ENCODE results near the gene DCUN1D4.
A peak's percentile ranks its signal among the peaks of the same experiment; 100 is the strongest.

DCUN1D4 gene

DNA sequence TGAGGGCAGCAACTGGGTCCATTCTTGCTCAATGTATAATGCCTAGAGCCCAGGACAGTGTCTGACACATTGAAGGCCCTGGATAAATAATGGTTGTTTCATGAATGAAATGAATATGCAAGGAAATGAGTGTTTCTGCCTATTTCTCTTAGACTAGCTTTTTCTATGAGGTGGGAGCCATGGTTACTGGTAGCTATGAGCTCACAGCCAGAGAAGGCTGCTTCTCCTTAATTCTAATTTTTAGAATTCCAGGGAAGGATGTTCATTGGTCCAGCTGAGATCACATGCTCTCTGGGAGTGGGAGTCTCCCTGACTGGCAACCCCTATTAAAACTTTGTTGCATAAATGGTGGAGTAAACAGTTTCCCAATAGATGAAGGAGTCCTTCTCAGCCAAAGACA lies 9.7 kb upstream of the DCUN1D4 start:
- Histone ChIP-seq H3K4me3 (ENCODE audit: low read depth, low read length) (no peak overlapping the region), H3K36me3 (replicated peaks) (no peaks in the 10 kb centered on the region), H3K27me3 (replicated peaks) (no peaks in the 10 kb centered on the region), H3K27ac (no peak overlapping the region)
- TF ChIP-seq, protein P1, sequence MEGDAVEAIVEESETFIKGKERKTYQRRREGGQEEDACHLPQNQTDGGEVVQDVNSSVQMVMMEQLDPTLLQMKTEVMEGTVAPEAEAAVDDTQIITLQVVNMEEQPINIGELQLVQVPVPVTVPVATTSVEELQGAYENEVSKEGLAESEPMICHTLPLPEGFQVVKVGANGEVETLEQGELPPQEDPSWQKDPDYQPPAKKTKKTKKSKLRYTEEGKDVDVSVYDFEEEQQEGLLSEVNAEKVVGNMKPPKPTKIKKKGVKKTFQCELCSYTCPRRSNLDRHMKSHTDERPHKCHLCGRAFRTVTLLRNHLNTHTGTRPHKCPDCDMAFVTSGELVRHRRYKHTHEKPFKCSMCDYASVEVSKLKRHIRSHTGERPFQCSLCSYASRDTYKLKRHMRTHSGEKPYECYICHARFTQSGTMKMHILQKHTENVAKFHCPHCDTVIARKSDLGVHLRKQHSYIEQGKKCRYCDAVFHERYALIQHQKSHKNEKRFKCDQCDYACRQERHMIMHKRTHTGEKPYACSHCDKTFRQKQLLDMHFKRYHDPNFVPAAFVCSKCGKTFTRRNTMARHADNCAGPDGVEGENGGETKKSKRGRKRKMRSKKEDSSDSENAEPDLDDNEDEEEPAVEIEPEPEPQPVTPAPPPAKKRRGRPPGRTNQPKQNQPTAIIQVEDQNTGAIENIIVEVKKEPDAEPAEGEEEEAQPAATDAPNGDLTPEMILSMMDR (IDR thresholded peaks at IDR 0.05; ENCODE audit: low read depth, low read length, missing control alignments), result no peak
- DNase-seq, result no peak
- in situ Hi-C loops (cut with HindIII; ENCODE audit: low pct_ligation_motif_present, low sequenced_read_pairs), result no loop called here

DNA sequence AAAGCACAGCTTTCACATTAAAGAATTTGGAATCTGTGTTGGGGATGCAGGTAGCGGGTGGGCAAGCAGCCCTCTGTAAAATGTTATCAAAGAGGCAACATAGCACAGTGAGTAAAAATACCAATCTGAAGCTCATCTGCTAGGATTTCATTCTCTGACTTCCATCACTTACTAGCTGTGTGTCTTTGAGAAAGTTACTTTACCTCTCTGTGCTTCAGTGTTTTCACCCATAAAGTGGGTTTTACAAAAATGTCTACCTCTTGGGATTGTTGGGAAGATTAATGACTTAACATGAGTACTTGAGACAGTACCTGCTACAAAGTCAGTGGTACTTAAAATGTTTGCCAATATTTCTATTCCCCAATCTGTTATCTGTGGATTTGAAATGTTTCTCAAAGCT lies 7.9 kb upstream of the DCUN1D4 start:
- Histone ChIP-seq H3K27ac (no peak overlapping the region), H3K27me3 (replicated peaks) (no peaks in the 10 kb centered on the region), H3K36me3 (replicated peaks) (no peaks in the 10 kb centered on the region), H3K4me3 (ENCODE audit: low read depth, low read length) (no peak overlapping the region)
- TF ChIP-seq, protein P1 (IDR thresholded peaks at IDR 0.05; ENCODE audit: low read depth, low read length, missing control alignments), result no peak
- in situ Hi-C loops (cut with HindIII; ENCODE audit: low pct_ligation_motif_present, low sequenced_read_pairs), result no loop called here
- no peak for DNase-seq

DNA sequence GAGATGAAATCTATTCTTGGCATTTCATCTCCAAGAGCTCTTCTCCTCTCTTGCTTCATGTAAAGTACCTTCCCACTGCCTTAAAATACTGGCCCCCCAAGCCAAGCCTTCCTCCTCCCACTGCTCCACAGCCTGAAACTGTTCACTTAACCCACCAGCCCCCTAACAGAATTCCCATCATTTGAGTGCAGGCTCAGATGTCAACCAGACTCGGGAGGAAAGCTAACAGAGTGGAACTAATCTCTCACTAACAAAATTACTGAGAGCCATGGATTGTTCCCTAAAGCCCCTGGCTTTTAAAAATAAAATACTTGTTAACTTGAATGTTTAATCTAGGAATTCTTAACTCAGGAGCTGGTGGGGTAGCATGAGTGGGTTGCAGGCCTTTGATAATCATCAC lies 7.1 kb upstream of the DCUN1D4 start:
- in situ Hi-C loops (cut with HindIII; ENCODE audit: low pct_ligation_motif_present, low sequenced_read_pairs), result no loop called here
- TF ChIP-seq, protein P1 (IDR thresholded peaks at IDR 0.05; ENCODE audit: low read depth, low read length, missing control alignments), result no peak

DNA sequence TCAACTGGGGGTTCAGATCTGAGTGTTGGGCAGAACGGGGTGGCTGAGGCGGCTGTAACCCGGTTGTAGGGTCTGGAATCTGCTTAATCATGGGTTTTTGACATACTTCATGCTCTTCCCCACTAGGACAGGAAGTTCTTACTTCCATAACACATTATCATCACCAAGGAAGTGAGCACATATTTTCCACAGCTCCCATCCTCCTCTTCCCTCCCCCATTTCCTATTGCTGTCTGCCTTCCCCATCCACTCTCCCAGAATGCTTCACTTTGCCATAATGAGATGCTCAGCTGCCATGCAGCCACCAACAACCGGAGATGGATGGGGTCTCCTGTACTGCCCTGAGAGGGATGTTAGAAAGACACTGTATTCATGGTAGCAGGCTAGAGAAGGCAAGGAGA lies 6.4 kb upstream of the DCUN1D4 start:
- Histone ChIP-seq H3K36me3 (replicated peaks) (no peaks in the 10 kb centered on the region), H3K27me3 (replicated peaks) (no peaks in the 10 kb centered on the region), H3K27ac (no peak overlapping the region), H3K4me3 (ENCODE audit: low read depth, low read length) (no peak overlapping the region)
- DNase-seq, result no peak
- in situ Hi-C loops (cut with HindIII; ENCODE audit: low pct_ligation_motif_present, low sequenced_read_pairs), result no loop called here
- TF ChIP-seq, protein P1 (IDR thresholded peaks at IDR 0.05; ENCODE audit: low read depth, low read length, missing control alignments), result no peak

More for the DNA sequence above, 7.1 kb upstream of the DCUN1D4 start:
- H3K4me3 ChIP-seq (ENCODE audit: low read depth, low read length), result no peak overlapping the region
- H3K27me3 ChIP-seq (replicated peaks), result no peaks in the 10 kb centered on the region
- H3K36me3 ChIP-seq (replicated peaks), result no peaks in the 10 kb centered on the region
- DNase-seq, result no peak
- no peak overlapping the region for H3K27ac ChIP-seq

DNA sequence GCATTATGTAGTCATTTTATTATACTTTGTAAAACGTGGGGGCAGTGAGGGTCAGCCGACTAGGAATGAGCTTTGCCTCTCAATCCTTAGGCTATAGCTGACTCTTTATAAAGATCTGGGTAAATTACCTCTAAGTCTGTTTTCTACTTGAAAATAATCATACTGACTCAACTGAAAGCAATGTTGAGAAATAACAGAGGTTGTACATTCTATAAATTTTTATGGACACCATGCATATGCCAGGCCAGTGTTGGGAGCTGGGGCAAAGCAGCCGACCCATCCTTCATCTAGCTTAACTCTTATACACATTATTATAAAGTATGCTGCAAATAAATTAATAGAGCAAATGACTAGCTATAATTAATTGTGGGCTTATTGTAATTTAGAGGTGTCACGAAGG lies 2.2 kb upstream of the DCUN1D4 start:
- DNase-seq, result no peak
- Histone ChIP-seq H3K36me3 (replicated peaks) (no peaks in the 10 kb centered on the region), H3K4me3 (ENCODE audit: low read depth, low read length) (no peak overlapping the region), H3K27ac (no peak overlapping the region), H3K27me3 (replicated peaks) (no peaks in the 10 kb centered on the region)
- TF ChIP-seq, protein P1 (IDR thresholded peaks at IDR 0.05; ENCODE audit: low read depth, low read length, missing control alignments), result no peak
- in situ Hi-C loops (cut with HindIII; ENCODE audit: low pct_ligation_motif_present, low sequenced_read_pairs), result no loop called here

DNA sequence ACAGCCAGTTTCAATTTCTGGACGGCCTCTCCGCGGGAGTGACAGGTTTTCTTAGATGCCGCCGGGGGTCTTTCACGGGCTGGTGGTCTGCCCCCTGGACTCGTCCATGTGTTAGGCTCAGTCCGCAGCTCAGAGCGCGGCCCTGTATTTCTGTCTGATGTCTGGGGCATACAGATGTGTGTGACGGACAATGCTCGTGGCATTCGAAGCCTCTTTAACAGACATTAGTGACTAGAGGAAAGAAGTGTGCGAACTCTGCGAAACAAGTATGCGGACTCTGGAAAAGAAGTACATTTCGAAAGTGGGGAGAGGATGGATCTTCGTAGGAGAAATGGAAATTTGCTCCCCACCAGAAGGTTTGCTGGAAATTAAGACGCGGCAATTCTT lies 793 bp upstream of the DCUN1D4 start:
- in situ Hi-C loops (cut with HindIII; ENCODE audit: low pct_ligation_motif_present, low sequenced_read_pairs), result no loop called here
- TF ChIP-seq, protein P1 (IDR thresholded peaks at IDR 0.05; ENCODE audit: low read depth, low read length, missing control alignments), result no peak
- peak overlapping the region; percentile 69 for H3K4me3 ChIP-seq (ENCODE audit: low read depth, low read length)
- DNase-seq, result no peak
- H3K27me3 ChIP-seq (replicated peaks), result no peaks in the 10 kb centered on the region
- H3K36me3 ChIP-seq (replicated peaks), result no peaks in the 10 kb centered on the region
- peak overlapping the region; percentile 41 for H3K27ac ChIP-seq

Measured in brain microvascular endothelial cell (primary cell).